Measurements from ENCODE around the gene OR6C75. TPM values are rescaled to one million over a fixed set of nuclear protein-coding genes. Genes with fewer than 3 reads are reported as not detected.

OR6C75 gene
- total RNA-seq, 1 experiment from 2014 or later: not detected

GRCh38 chr12:55400229-55400628 lies 37.5 kb downstream of the OR6C75 start, which contains the start of gene OR6C65:
TSS of gene OR6C65 (plus strand) at chr12:55400529. CDS start at chr12:55400529, 0 bp downstream.
- no peak within 1 kb of the TSS for H4K91ac ChIP-seq (ENCODE audit: insufficient read length, low read depth, low read length)
- no peak within 1 kb of the TSS for H3K18ac ChIP-seq (ENCODE audit: insufficient read length, low read depth, low read length)
- H3K9ac ChIP-seq (ENCODE audit: extremely low read depth, insufficient read length, low read length): no peak within 1 kb of the TSS
- no peak within 1 kb of the TSS for H4K8ac ChIP-seq (replicated peaks; ENCODE audit: insufficient read length, low read depth, low read length)
- H3K23me2 ChIP-seq (ENCODE audit: insufficient read length, low read depth, low read length, poor library complexity, severe bottlenecking): no peaks in the 10 kb centered on the region
- Mint-ChIP-seq H3K27me3 (ENCODE audit: low read depth) (no peaks in the 10 kb centered on the region), H3K4me3 (no peak within 1 kb of the TSS), H3K36me3 (ENCODE audit: insufficient read depth in 1 of 3, low read depth in 3 of 3) (no peaks in the 10 kb centered on the region), H3K27ac (no peak within 1 kb of the TSS), H3K4me1 (no peaks in the 10 kb centered on the region), H3K9me3 (no peaks in the 10 kb centered on the region; a peak in 1 of 5 replicates)
- no peak within 1 kb of the TSS for H2BK5ac ChIP-seq (ENCODE audit: insufficient read length, low read length)
- H3K23ac ChIP-seq (ENCODE audit: insufficient read length, low read depth, low read length): no peak within 1 kb of the TSS
- H3K79me1 ChIP-seq (ENCODE audit: insufficient read depth, low read depth, low read length, poor library complexity, severe bottlenecking): no peaks in the 10 kb centered on the region
- H2BK20ac ChIP-seq (ENCODE audit: low read depth, low read length, poor library complexity, severe bottlenecking): no peak within 1 kb of the TSS
- no peaks in the 10 kb centered on the region for H4K20me1 ChIP-seq (ENCODE audit: control insufficient read depth, insufficient read depth, insufficient read length)
- H3K4me2 ChIP-seq (ENCODE audit: insufficient read depth, insufficient read length, low read length): no peak within 1 kb of the TSS
- no peak for DNase-seq
- no peak within 1 kb of the TSS for H2BK15ac ChIP-seq (ENCODE audit: low read depth, low read length)
- H2BK12ac ChIP-seq (ENCODE audit: insufficient read length, low read depth, low read length): no peak within 1 kb of the TSS
- no peak within 1 kb of the TSS for H3K27ac ChIP-seq (ENCODE audit: insufficient read length, low read depth, low read length)
- no peak for TF ChIP-seq CTCF (conservative IDR thresholded peaks at IDR 0.05)
- H2AFZ ChIP-seq (ENCODE audit: low read length): no peak within 1 kb of the TSS
- no peaks in the 10 kb centered on the region for H3K4me1 ChIP-seq (ENCODE audit: insufficient read depth, low read length)
- H2AK5ac ChIP-seq (ENCODE audit: insufficient read length, low read length): no peak within 1 kb of the TSS
- no peaks in the 10 kb centered on the region for H3K79me2 ChIP-seq (ENCODE audit: insufficient read depth, low read length)
- no peak within 1 kb of the TSS for H3T11ph ChIP-seq (ENCODE audit: low read length)
- H3K56ac ChIP-seq (ENCODE audit: insufficient read length, low read depth, low read length): no peak within 1 kb of the TSS
- no peak within 1 kb of the TSS for H4K5ac ChIP-seq (ENCODE audit: insufficient read length, low read depth, low read length)
- H3K27me3 ChIP-seq (ENCODE audit: insufficient read depth, low read length): no peaks in the 10 kb centered on the region
- WGBS (ENCODE audit: extremely low coverage, insufficient read length, low lambda C conversion rate): no CpG with 5 or more reads among the region's 1 CpG
- no peaks in the 10 kb centered on the region for H3K9me3 ChIP-seq (ENCODE audit: control insufficient read depth, low read depth, low read length)
- H2BK120ac ChIP-seq (ENCODE audit: low read depth, low read length, poor library complexity, severe bottlenecking): no peak within 1 kb of the TSS
- H3K14ac ChIP-seq (ENCODE audit: insufficient read depth, low read length): no peak within 1 kb of the TSS
- H3K4ac ChIP-seq (ENCODE audit: low read depth, low read length): no peak within 1 kb of the TSS
